K562 (cell line): Measurements from ENCODE around the gene GIMAP8. TPM values are rescaled to one million over a fixed set of nuclear protein-coding genes. Genes with fewer than 3 reads are reported as not detected.

Experiments used
- ELF2 ChIP-seq: fragments of 250-450 bp; sonication (Bioruptor Pico); IDR thresholded peaks from 2 replicates; pipeline ENCODE4 v1.5.0; 2021; ENCODE audit warnings: mild to moderate bottlenecking
- HNRNPH1 ChIP-seq: fragments of 200-400 bp; formaldehyde crosslinking; optimal IDR thresholded peaks from 2 replicates; pipeline ENCODE3; 2017; ENCODE audit warnings: low read depth, mild to moderate bottlenecking, low read length, moderate library complexity
- JUN ChIP-seq, 2 experiments: sonication (generic) in 1 of 2; formaldehyde crosslinking in 1 of 2; IDR thresholded peaks; 2 replicates each; pipeline versions ENCODE4 v1.6.1 to v1.8.0; 2012 to 2022; ENCODE audit warnings: borderline replicate concordance in 2 of 2, mild to moderate bottlenecking in 2 of 2, improper control_type of control experiment in 1 of 2, low read depth in 1 of 2, low read length in 1 of 2, missing genetic modification reagents in 1 of 2
- LEF1 ChIP-seq: fragments of 450-650 bp; IDR thresholded peaks from 2 replicates; pipeline ENCODE4 v1.6.1; 2016; ENCODE audit warnings: mild to moderate bottlenecking
- MIER1 ChIP-seq: fragments of 450-650 bp; IDR thresholded peaks from 2 replicates; pipeline ENCODE4 v1.6.1; 2016; ENCODE audit warnings: antibody characterized with exemption, mild to moderate bottlenecking, low read depth
- NFATC3 ChIP-seq: fragments of 450-650 bp; IDR thresholded peaks from 2 replicates; pipeline ENCODE4 v1.6.1; 2017; ENCODE audit warnings: mild to moderate bottlenecking
- PKNOX1 ChIP-seq: fragments of 450-650 bp; IDR thresholded peaks from 2 replicates; pipeline ENCODE4 v1.6.1; 2016
- POLR2B ChIP-seq: fragments of 450-650 bp; IDR thresholded peaks from 2 replicates; pipeline ENCODE4 v1.6.1; 2018; ENCODE audit warnings: low read depth; ENCODE audit not compliant: partially characterized antibody
- PTBP1 ChIP-seq: fragments of 200-400 bp; formaldehyde crosslinking; IDR thresholded peaks from 2 replicates; pipeline ENCODE4 v1.6.1; 2017; ENCODE audit warnings: low read depth, low read length
- TEAD1 ChIP-seq, 2 experiments: fragments of 450-650 bp in 1 of 2; sonication (generic) in 1 of 2; formaldehyde crosslinking; IDR thresholded peaks; 2 replicates each; pipeline versions ENCODE4 v1.4.0 to v1.8.0; 2020 to 2022; ENCODE audit warnings: mild to moderate bottlenecking in 2 of 2, missing genetic modification reagents in 1 of 2
- ZNF354B ChIP-seq: fragments of 250-450 bp; sonication (Bioruptor Pico); IDR thresholded peaks from 2 replicates; pipeline ENCODE4 v1.4.0; 2020
- polyA plus RNA-seq, 8 experiments: library from polyadenylated mRNA; depleted of rRNA in 4 of 8; stranded (reverse) in 5 of 8; unstranded in 3 of 8; fragments of >200 nt; fragmentation: Nextera tagmentation in 2 of 8; fragmentation: Illumina TruSeq in 1 of 8; extraction: Ambion mirVana in 2 of 8; extraction: Trizol in 1 of 8; gene quantifications; 2 replicates each; pipeline versions ENCODE4 v1.2.1 to v1.2.3, GENCODE V29; 2011 to 2014; ENCODE audit warnings: inconsistent platforms in 1 of 8, missing spikeins in 1 of 8
- total RNA-seq, 7 experiments: library from RNA; depleted of rRNA in 6 of 7; stranded (reverse); fragments of >200 nt in 6 of 7; fragmentation: Illumina TruSeq in 2 of 7; extraction: Trizol in 2 of 7; gene quantifications; 2 replicates each; pipeline versions ENCODE4 v1.2.1 to v1.2.3, GENCODE V29; 2011 to 2021; ENCODE audit warnings: low replicate concordance in 1 of 7
- TF ChIP-seq, protein P1 (sequence below): fragments of 250-450 bp; sonication (Bioruptor Pico); IDR thresholded peaks from 2 replicates; pipeline ENCODE4 v1.5.0; 2021; ENCODE audit warnings: mild to moderate bottlenecking, moderate library complexity
- TF ChIP-seq, protein P2 (sequence below): fragments of 450-650 bp; formaldehyde crosslinking; IDR thresholded peaks from 2 replicates; pipeline ENCODE4 v1.4.0; 2020; ENCODE audit warnings: mild to moderate bottlenecking, moderate library complexity
- TF ChIP-seq, protein P3 (sequence below): fragments of 250-450 bp; sonication (Bioruptor Pico); IDR thresholded peaks from 2 replicates; pipeline ENCODE4 v1.5.0; 2020; ENCODE audit warnings: mild to moderate bottlenecking, borderline replicate concordance
- TF ChIP-seq, protein P4 (sequence below): fragments of 450-650 bp; formaldehyde crosslinking; IDR thresholded peaks from 2 replicates; pipeline ENCODE4 v1.4.0; 2020; ENCODE audit warnings: mild to moderate bottlenecking

Gene GIMAP8
- total and polyA plus RNA-seq, 9 of the 15 experiments (the other 6 are each of a cell fraction or from before 2014, with no cell fraction given) = not detected

- no peak; the same call in 1 of the 2 replicates for TF ChIP-seq MIER1
- no peak for TF ChIP-seq JUN (IDR thresholded peaks at IDR 0.05; ENCODE audit: borderline replicate concordance, low read depth, low read length)
- no peak for TF ChIP-seq JUN (CRISPR knock-in tag; IDR thresholded peaks at IDR 0.05; ENCODE audit: borderline replicate concordance)
- TF ChIP-seq LEF1 = peak; percentile 67; the same call in 1 of the 2 replicates
- TF ChIP-seq POLR2B = no peak
- TF ChIP-seq, protein P1, sequence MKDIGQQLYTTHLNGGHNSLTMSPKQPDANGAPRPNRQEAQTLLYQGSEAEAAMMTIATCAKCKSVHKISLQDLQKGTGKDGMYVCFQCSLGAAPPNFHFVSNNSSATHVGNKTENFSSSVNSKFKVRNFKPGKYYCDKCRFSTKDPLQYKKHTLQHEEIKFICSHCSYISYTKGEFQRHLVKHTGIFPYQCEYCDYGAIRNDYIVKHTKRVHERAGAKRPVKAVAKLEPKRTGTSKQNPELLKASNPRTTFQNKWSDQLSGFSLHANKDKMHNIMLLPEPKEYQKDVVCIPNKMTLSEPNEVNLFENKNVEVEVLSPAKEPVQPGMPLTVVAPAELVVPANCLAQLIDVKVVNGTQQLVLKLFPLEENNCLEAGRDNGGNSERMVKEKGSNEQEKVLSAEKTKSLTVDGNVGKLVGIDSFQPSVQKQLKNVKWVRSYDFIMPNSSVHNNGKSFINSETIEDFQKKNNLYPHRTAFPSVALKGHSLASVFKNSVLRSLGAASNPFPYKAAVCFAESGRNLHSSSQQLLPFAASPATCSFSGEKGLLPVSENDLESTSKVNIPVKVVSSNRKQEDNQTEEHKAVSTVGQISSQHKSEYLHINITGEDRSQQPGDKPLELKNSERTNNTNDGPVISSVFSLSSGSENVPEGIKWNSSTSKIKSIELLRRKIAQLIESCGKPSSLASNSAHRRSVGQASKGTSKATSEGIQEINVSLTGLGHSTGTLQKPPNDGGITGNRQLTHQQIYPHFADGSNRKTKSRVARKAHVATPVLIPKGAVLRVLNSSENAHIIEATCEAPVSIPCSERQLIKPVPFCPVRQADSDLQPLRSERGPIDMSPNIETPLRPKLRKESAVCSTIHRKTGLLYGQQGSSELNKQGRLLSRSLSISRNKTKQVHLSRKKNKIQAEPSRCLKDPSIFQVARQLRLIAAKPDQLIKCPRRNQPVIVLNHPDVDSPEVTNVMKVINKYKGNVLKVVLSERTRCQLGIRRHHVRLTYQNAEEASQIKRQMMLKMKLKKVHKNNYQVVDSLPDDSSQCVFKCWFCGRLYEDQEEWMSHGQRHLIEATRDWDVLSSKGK (CRISPR knock-in tag) = no peak
- TF ChIP-seq, protein P2, sequence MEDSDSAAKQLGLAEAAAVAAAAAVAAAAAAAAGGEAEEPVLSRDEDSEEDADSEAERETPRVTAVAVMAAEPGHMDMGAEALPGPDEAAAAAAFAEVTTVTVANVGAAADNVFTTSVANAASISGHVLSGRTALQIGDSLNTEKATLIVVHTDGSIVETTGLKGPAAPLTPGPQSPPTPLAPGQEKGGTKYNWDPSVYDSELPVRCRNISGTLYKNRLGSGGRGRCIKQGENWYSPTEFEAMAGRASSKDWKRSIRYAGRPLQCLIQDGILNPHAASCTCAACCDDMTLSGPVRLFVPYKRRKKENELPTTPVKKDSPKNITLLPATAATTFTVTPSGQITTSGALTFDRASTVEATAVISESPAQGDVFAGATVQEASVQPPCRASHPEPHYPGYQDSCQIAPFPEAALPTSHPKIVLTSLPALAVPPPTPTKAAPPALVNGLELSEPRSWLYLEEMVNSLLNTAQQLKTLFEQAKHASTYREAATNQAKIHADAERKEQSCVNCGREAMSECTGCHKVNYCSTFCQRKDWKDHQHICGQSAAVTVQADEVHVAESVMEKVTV (CRISPR knock-in tag) = no peak
- TF ChIP-seq, protein P3, sequence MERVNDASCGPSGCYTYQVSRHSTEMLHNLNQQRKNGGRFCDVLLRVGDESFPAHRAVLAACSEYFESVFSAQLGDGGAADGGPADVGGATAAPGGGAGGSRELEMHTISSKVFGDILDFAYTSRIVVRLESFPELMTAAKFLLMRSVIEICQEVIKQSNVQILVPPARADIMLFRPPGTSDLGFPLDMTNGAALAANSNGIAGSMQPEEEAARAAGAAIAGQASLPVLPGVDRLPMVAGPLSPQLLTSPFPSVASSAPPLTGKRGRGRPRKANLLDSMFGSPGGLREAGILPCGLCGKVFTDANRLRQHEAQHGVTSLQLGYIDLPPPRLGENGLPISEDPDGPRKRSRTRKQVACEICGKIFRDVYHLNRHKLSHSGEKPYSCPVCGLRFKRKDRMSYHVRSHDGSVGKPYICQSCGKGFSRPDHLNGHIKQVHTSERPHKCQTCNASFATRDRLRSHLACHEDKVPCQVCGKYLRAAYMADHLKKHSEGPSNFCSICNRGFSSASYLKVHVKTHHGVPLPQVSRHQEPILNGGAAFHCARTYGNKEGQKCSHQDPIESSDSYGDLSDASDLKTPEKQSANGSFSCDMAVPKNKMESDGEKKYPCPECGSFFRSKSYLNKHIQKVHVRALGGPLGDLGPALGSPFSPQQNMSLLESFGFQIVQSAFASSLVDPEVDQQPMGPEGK = 0 out of 2 replicates have a peak, but pooled peaks have one; percentile 54
- TF ChIP-seq NFATC3 = no peak
- TF ChIP-seq, protein P4, sequence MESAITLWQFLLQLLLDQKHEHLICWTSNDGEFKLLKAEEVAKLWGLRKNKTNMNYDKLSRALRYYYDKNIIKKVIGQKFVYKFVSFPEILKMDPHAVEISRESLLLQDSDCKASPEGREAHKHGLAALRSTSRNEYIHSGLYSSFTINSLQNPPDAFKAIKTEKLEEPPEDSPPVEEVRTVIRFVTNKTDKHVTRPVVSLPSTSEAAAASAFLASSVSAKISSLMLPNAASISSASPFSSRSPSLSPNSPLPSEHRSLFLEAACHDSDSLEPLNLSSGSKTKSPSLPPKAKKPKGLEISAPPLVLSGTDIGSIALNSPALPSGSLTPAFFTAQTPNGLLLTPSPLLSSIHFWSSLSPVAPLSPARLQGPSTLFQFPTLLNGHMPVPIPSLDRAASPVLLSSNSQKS (CRISPR knock-in tag) = no peak
- TF ChIP-seq PTBP1 = no peak
- TF ChIP-seq ELF2 (CRISPR knock-in tag) = no peak
- TF ChIP-seq ZNF354B (CRISPR knock-in tag) = no peak
- TF ChIP-seq TEAD1 (CRISPR knock-in tag; IDR thresholded peaks at IDR 0.05) = 0 out of 4 replicates have a peak, but pooled peaks of 1 of the 2 experiments have one; percentile 22
- peak; percentile 44; the same call in 1 of the 2 replicates for TF ChIP-seq PKNOX1
- TF ChIP-seq HNRNPH1 = no peak
Measured at GRCh38 chr7:150405584-150406311, 44.7 kb upstream of the GIMAP8 start (continued).
